SK-N-MC (cell line): Measurements from ENCODE around the gene MUC21.

Source experiments
- DNase-seq: peaks from one replicate; pipeline ENCODE4 v3.0.0-alpha.2; 2011; ENCODE audit warnings: low read depth, low spot score
- H3K27ac ChIP-seq: fragments of 200-600 bp; sonication (generic); 2 replicates; pipeline ENCODE4 v1.5.1; 2016; ENCODE audit warnings: mixed run types
- H3K36me3 ChIP-seq: fragments of 200-600 bp; sonication (generic); 2 replicates; pipeline ENCODE4 v1.6.1; 2017; ENCODE audit warnings: antibody characterized with exemption, low read length, mixed read lengths; ENCODE audit not compliant: insufficient read depth
- H3K4me3 ChIP-seq: fragments of 200-600 bp; sonication (generic); 2 replicates; pipeline ENCODE4 v1.5.1; 2016
- H3K9ac ChIP-seq: fragments of 200-600 bp; sonication (generic); 2 replicates; pipeline ENCODE4 v1.8.0; 2017; ENCODE audit warnings: mixed run types, mixed read lengths; ENCODE audit not compliant: insufficient read length
- H3K9me3 ChIP-seq: fragments of 200-600 bp; sonication (generic); 2 replicates; pipeline ENCODE4 v1.6.1; 2017; ENCODE audit warnings: low read depth, mild to moderate bottlenecking, antibody characterized with exemption, low read length, moderate library complexity, mixed read lengths
- EZH2 ChIP-seq: fragments of 200-600 bp; sonication (generic); IDR thresholded peaks from one replicate; pipeline ENCODE4 v1.6.1; 2017; ENCODE audit warnings: antibody characterized with exemption
- FOXP2 ChIP-seq: optimal IDR thresholded peaks from 2 replicates; pipeline ENCODE3; 2011; ENCODE audit warnings: mild to moderate bottlenecking, moderate library complexity; ENCODE audit not compliant: insufficient read depth; ENCODE audit errors: extremely low read length, control extremely low read depth
- POLR2AphosphoS5 ChIP-seq: IDR thresholded peaks from 2 replicates; pipeline ENCODE4 v1.6.1; 2012; ENCODE audit warnings: mild to moderate bottlenecking, low read depth, low read length, borderline replicate concordance

MUC21 gene

GRCh38 chr6:30979690-30980089 lies 3.8 kb upstream of the MUC21 start:
- H3K36me3 ChIP-seq, result no peaks in the 10 kb centered on the region
- no peak overlapping the region for H3K4me3 ChIP-seq
- DNase-seq, result no peak
- no peaks in the 10 kb centered on the region for H3K9me3 ChIP-seq
- H3K27ac ChIP-seq, result no peak overlapping the region
- TF ChIP-seq POLR2AphosphoS5 (no peak), FOXP2 (no peak), EZH2 (no peak)
- H3K9ac ChIP-seq, result no peak overlapping the region

- H3K27ac ChIP-seq, result no peak overlapping the region
- no peak for TF ChIP-seq FOXP2
- TF ChIP-seq EZH2, result no peak
- TF ChIP-seq POLR2AphosphoS5, result no peak
- peak overlapping the region; percentile 62 for H3K4me3 ChIP-seq
- no peak for DNase-seq
- H3K36me3 ChIP-seq, result no peaks in the 10 kb centered on the region
- no peaks in the 10 kb centered on the region for H3K9me3 ChIP-seq
- no peak overlapping the region for H3K9ac ChIP-seq
Observed at GRCh38 chr6:30981942-30982772, 1.4 kb upstream of the MUC21 start.

GRCh38 chr6:30985490-30985889 lies 2.0 kb downstream of the MUC21 start:
- no peak for DNase-seq
- Histone ChIP-seq H3K27ac (0 out of 2 replicates have a peak overlapping the region, but pooled peaks have one; percentile 46), H3K9ac (no peak overlapping the region), H3K36me3 (no peaks in the 10 kb centered on the region), H3K9me3 (no peaks in the 10 kb centered on the region), H3K4me3 (no peak overlapping the region)
- TF ChIP-seq EZH2, result no peak
- no peak for TF ChIP-seq POLR2AphosphoS5
- no peak for TF ChIP-seq FOXP2

- TF ChIP-seq POLR2AphosphoS5, result no peak
- no peak for TF ChIP-seq EZH2
- no peak for TF ChIP-seq FOXP2
- H3K9ac ChIP-seq, result no peak overlapping the region
- no peaks in the 10 kb centered on the region for H3K36me3 ChIP-seq
- no peak overlapping the region for H3K27ac ChIP-seq
- H3K4me3 ChIP-seq, result no peak overlapping the region
- H3K9me3 ChIP-seq, result no peaks in the 10 kb centered on the region
- no peak for DNase-seq
Observed at GRCh38 chr6:30987304-30987703, 3.8 kb downstream of the MUC21 start.

- H3K4me3 ChIP-seq, result no peak overlapping the region
- H3K9ac ChIP-seq, result no peak overlapping the region
- no peak overlapping the region for H3K27ac ChIP-seq
- no peaks in the 10 kb centered on the region for H3K9me3 ChIP-seq
- no peaks in the 10 kb centered on the region for H3K36me3 ChIP-seq
- no peak for TF ChIP-seq EZH2
- TF ChIP-seq POLR2AphosphoS5, result no peak
- TF ChIP-seq FOXP2, result no peak
- DNase-seq, result no peak
Observed at GRCh38 chr6:30988209-30988825, 4.8 kb downstream of the MUC21 start.

- Histone ChIP-seq H3K27ac (no peak overlapping the region), H3K9me3 (no peaks in the 10 kb centered on the region), H3K36me3 (no peaks in the 10 kb centered on the region), H3K4me3 (no peak overlapping the region), H3K9ac (no peak overlapping the region)
- DNase-seq, result no peak
- TF ChIP-seq FOXP2 (no peak), POLR2AphosphoS5 (no peak), EZH2 (no peak)
Observed at GRCh38 chr6:30990422-30991086, 7.0 kb downstream of the MUC21 start.

GRCh38 chr6:30991891-30992290 lies 8.4 kb downstream of the MUC21 start:
- DNase-seq, result no peak
- H3K9ac ChIP-seq, result no peak overlapping the region
- H3K27ac ChIP-seq, result no peak overlapping the region
- H3K4me3 ChIP-seq, result no peak overlapping the region
- no peaks in the 10 kb centered on the region for H3K36me3 ChIP-seq
- TF ChIP-seq POLR2AphosphoS5 (no peak), FOXP2 (no peak), EZH2 (no peak)
- H3K9me3 ChIP-seq, result no peaks in the 10 kb centered on the region

GRCh38 chr6:30997301-30997700 lies 13.8 kb downstream of the MUC21 start:
- Histone ChIP-seq H3K9me3 (no peaks in the 10 kb centered on the region), H3K4me3 (no peak overlapping the region), H3K9ac (no peak overlapping the region), H3K27ac (no peak overlapping the region), H3K36me3 (no peaks in the 10 kb centered on the region)
- no peak for DNase-seq
- TF ChIP-seq EZH2, result no peak
- TF ChIP-seq POLR2AphosphoS5, result no peak
- TF ChIP-seq FOXP2, result no peak
